OCI-LY7 (cell line): ENCODE measurements around the gene IP6K3. TPM values are rescaled to one million over a fixed set of nuclear protein-coding genes. Genes with fewer than 3 reads are reported as not detected.

Experiments
- BruUV-seq: library from RNA; stranded (reverse); fragments of 400-500 nt; replicated peaks from 2 replicates; lab custom pipeline; 2021; lab: Mats Ljungman, UMichigan
- CTCF ChIA-PET: fragments of 300-600 bp; sonication (Branson Sonifier 250); formaldehyde crosslinking; loops from one replicate; lab custom pipeline; 2022; ENCODE audit warnings: antibody characterized with exemption; ENCODE audit not compliant: unreplicated experiment; lab: Charles Lee
- POLR2A ChIA-PET: fragments of 300-600 bp; sonication (Branson Sonifier 250); formaldehyde crosslinking; loops from one replicate; lab custom pipeline; 2022; ENCODE audit warnings: antibody characterized with exemption; lab: Charles Lee
- DNase-seq: peaks from one replicate; pipeline ENCODE4 v3.0.0-alpha.2; 2015; ENCODE audit warnings: low spot score
- H2AFZ ChIP-seq: fragments of 200-600 bp; sonication (generic), shearing (Covaris generic); 2 replicates; pipeline ENCODE4 v1.6.1; 2014; ENCODE audit warnings: mild to moderate bottlenecking, antibody characterized with exemption, low read length, moderate library complexity
- H3K27ac ChIP-seq: fragments of 200-600 bp; sonication (generic); 2 replicates; pipeline ENCODE4 v1.5.1; 2014; ENCODE audit warnings: mixed run types, low read depth, mild to moderate bottlenecking, moderate library complexity, low read length, inconsistent platforms; ENCODE audit not compliant: poor library complexity, severe bottlenecking
- H3K36me3 ChIP-seq: fragments of 200-600 bp; sonication (generic); 2 replicates; pipeline ENCODE4 v1.6.1; 2014; ENCODE audit warnings: mild to moderate bottlenecking, antibody characterized with exemption, low read length, moderate library complexity, mixed read lengths; ENCODE audit not compliant: insufficient read depth
- H3K4me1 ChIP-seq: fragments of 200-600 bp; sonication (generic); 2 replicates; pipeline ENCODE4 v1.5.1; 2014; ENCODE audit warnings: mild to moderate bottlenecking, low read length; ENCODE audit not compliant: insufficient read depth, poor library complexity, severe bottlenecking
- H3K4me2 ChIP-seq: fragments of 200-600 bp; sonication (generic); 2 replicates; pipeline ENCODE4 v1.6.1; 2014; ENCODE audit warnings: mild to moderate bottlenecking, low read length
- H3K4me3 ChIP-seq: fragments of 200-600 bp; sonication (generic); 2 replicates; pipeline ENCODE4 v1.5.1; 2014; ENCODE audit warnings: mild to moderate bottlenecking, low read depth, low read length; ENCODE audit not compliant: poor library complexity, severe bottlenecking
- H3K79me2 ChIP-seq: fragments of 200-600 bp; sonication (generic); 2 replicates; pipeline ENCODE4 v1.6.1; 2016; ENCODE audit warnings: low read depth, mild to moderate bottlenecking, low read length, moderate library complexity, mixed read lengths; ENCODE audit not compliant: insufficient read depth
- H3K9me2 ChIP-seq: fragments of 200-600 bp; sonication (generic); 2 replicates; pipeline ENCODE4 v1.6.1; 2016; ENCODE audit warnings: mild to moderate bottlenecking, low read length, mixed read lengths; ENCODE audit not compliant: insufficient read depth
- H3K9me3 ChIP-seq: fragments of 200-600 bp; sonication (generic); 2 replicates; pipeline ENCODE4 v1.6.1; 2014; ENCODE audit warnings: mild to moderate bottlenecking, mixed run types, low read length, mixed read lengths
- H4K20me1 ChIP-seq: fragments of 200-600 bp; sonication (generic); 2 replicates; pipeline ENCODE4 v1.6.1; 2014; ENCODE audit warnings: mild to moderate bottlenecking, antibody characterized with exemption, low read length, moderate library complexity, mixed read lengths; ENCODE audit not compliant: insufficient read depth
- EZH2phosphoT487 ChIP-seq: fragments of 200-600 bp; sonication (generic); IDR thresholded peaks from 2 replicates; pipeline ENCODE4 v1.6.1; 2018; ENCODE audit warnings: low read depth, borderline replicate concordance, mild to moderate bottlenecking, mixed run types, antibody characterized with exemption, low read length, moderate library complexity, mixed read lengths
- intact Hi-C: fragments of 100-400 bp; cut with micrococcal nuclease; formaldehyde crosslinking; loops from one replicate; pipeline ENCODE4 v1.10.0; 2022; ENCODE audit not compliant: unreplicated experiment
- total RNA-seq, 2 experiments: library from RNA; depleted of rRNA in 1 of 2; stranded (reverse); fragments of >200 nt in 1 of 2; shearing (Covaris generic) in 1 of 2; gene quantifications; 2 replicates each; pipeline ENCODE4 v1.2.3, GENCODE V29; 2014 to 2022
- TF ChIP-seq, protein P1 (sequence below): fragments of 200-600 bp; sonication (generic); conservative IDR thresholded peaks from 2 replicates; pipeline ENCODE4 v1.5.1; 2014; ENCODE audit warnings: mild to moderate bottlenecking, antibody characterized with exemption, low read length, moderate library complexity, mixed read lengths

The IP6K3 gene
- total RNA-seq, 2 experiments from 2014 or later = not detected

DNA sequence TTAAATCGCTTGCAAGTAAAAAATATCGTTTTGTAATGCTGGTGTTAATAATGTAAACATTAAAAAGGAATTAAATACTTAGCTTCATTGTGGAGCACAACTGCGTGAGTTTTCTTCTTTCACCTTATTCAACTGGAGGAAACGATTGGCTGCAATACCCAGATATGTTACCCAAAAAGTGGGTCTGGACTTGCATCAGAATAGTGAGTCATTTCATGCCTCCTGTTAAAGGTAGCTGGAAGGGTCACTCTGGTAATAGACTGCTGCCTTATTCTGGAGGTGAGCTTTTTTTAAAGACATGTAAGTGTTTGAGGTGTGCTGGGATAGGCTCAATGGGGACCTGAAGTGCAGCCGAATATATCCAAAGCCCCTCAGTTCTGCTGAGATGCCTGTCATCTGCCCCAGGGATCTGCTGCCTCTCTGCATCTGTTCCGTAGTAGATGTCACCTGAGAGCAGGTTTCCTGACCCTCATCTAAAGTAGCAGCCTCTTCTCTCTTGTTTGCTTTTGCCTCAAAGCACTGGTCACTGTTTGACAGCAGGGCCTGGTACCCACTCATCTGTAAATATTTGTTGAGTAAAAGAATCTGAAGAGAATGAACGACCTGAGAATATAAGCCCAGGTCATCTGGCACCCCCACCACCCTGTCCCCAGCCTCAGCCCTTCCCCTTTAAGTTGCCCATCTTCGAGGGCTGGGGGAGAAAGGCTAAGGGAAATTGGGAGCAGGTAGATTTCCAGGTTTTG lies 29.6 kb downstream of the IP6K3 start:
- Histone ChIP-seq H3K4me1 (peaks cover 7% of the 10 kb centered on the region), H3K9me3 (no peaks in the 10 kb centered on the region), H3K9me2 (no peaks in the 10 kb centered on the region), H3K4me3 (no peak overlapping the region), H3K79me2 (no peaks in the 10 kb centered on the region), H3K36me3 (no peaks in the 10 kb centered on the region), H4K20me1 (no peaks in the 10 kb centered on the region), H3K4me2 (no peak overlapping the region), H3K27ac (no peak overlapping the region), H2AFZ (no peak overlapping the region)
- intact Hi-C loops = no loop called here
- BruUV-seq = no TSS peak
- no peak for TF ChIP-seq EZH2phosphoT487
- TF ChIP-seq, protein P1, sequence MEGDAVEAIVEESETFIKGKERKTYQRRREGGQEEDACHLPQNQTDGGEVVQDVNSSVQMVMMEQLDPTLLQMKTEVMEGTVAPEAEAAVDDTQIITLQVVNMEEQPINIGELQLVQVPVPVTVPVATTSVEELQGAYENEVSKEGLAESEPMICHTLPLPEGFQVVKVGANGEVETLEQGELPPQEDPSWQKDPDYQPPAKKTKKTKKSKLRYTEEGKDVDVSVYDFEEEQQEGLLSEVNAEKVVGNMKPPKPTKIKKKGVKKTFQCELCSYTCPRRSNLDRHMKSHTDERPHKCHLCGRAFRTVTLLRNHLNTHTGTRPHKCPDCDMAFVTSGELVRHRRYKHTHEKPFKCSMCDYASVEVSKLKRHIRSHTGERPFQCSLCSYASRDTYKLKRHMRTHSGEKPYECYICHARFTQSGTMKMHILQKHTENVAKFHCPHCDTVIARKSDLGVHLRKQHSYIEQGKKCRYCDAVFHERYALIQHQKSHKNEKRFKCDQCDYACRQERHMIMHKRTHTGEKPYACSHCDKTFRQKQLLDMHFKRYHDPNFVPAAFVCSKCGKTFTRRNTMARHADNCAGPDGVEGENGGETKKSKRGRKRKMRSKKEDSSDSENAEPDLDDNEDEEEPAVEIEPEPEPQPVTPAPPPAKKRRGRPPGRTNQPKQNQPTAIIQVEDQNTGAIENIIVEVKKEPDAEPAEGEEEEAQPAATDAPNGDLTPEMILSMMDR = no peak
- ChIA-PET CTCF (no interaction called here), POLR2A (no interaction called here)
- no peak for DNase-seq

DNA sequence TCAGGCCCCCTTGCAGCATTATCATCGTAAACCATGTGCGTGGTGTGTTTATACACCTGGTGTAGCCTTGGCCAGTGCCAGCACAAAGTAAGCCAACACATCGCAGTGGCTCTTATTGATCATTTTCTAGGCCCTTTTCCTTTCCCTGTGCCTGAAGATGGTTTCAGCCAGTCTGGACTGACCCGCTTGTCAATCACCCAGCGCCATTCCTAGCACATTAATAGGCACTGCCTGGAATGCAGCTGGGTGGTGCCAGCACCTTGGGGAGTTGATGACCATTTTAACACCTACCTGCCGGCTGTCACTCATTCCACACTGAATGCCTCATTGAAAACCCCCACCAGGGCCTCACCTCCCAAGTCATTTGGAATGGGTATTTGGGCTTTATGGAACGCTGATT lies 30.3 kb downstream of the IP6K3 start:
- Histone ChIP-seq H3K36me3 (no peaks in the 10 kb centered on the region), H3K79me2 (no peaks in the 10 kb centered on the region), H3K9me3 (no peaks in the 10 kb centered on the region), H3K27ac (no peak overlapping the region), H2AFZ (no peak overlapping the region), H3K4me3 (no peak overlapping the region), H3K4me2 (no peak overlapping the region), H3K4me1 (peaks cover 10% of the 10 kb centered on the region), H3K9me2 (no peaks in the 10 kb centered on the region), H4K20me1 (no peaks in the 10 kb centered on the region)
- no TSS peak for BruUV-seq
- TF ChIP-seq, protein P1 = no peak
- CTCF ChIA-PET = no interaction called here
- no peak for DNase-seq
- POLR2A ChIA-PET = no interaction called here
- intact Hi-C loops = no loop called here

DNA sequence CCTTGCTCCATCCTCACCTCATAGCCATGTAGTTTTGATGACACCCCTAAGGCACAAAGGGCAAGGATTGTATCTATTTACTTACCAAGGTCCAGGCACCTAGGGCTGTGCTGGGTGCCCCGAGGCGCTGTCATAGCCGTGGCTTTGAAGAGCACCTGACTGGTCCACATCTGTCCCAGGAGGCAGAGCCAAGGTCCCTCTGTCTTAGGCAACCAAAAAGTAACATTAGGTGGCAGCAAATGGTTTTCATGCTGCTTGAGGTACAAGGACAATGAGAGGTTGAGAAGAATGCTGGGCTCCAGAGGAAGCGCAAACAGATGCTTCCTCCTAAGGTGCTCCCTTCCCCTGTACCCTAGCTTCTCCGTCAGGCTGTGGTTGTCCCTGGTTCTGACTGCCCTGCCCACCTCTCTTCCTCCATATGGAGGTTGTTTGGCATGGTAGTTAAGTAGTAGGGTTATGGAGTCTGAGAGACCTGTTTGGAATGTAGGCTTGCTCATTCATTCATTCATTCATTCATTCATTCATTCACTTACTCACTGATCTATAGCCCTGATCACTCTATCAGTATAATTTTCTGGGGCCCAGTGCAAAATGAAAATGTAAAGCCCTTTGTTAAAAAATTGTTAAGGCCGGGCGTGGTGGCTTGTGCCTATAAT lies 32.2 kb downstream of the IP6K3 start:
- Histone ChIP-seq H3K9me3 (no peaks in the 10 kb centered on the region), H3K9me2 (no peaks in the 10 kb centered on the region), H4K20me1 (no peaks in the 10 kb centered on the region), H3K4me2 (no peak overlapping the region), H3K4me1 (peaks cover 22% of the 10 kb centered on the region), H3K36me3 (peaks cover 12% of the 10 kb centered on the region), H3K4me3 (no peak overlapping the region), H3K27ac (no peak overlapping the region), H3K79me2 (peaks cover 17% of the 10 kb centered on the region), H2AFZ (no peak overlapping the region)
- intact Hi-C loops = loop anchor here (2.0 to 5.0 kb wide), 3 partner anchors 48 to 318 kb away; no protein-coding TSS in a partner anchor
- POLR2A ChIA-PET = no interaction called here
- TF ChIP-seq, protein P1 = no peak; the same call in 1 of the 2 replicates
- no peak for TF ChIP-seq EZH2phosphoT487
- DNase-seq = peak; percentile 25
- CTCF ChIA-PET = interaction anchor here (0.5 kb wide), 1 partner anchor 49 kb away, joined by 3 read pairs; no protein-coding TSS in a partner anchor
- no TSS peak for BruUV-seq
